Keratinocyte (primary cell): ENCODE results near the gene SPATA31C1.

Experiments used
- EZH2 ChIP-seq: IDR thresholded peaks from one replicate; pipeline ENCODE4 v1.6.1; 2012; ENCODE audit warnings: inconsistent platforms, mild to moderate bottlenecking, low read length, moderate library complexity
- TF ChIP-seq, protein P1 (sequence below), 3 experiments: IDR thresholded peaks in 1 of 3; conservative IDR thresholded peaks in 1 of 3; optimal IDR thresholded peaks in 1 of 3; 2 replicates in 2 of 3; 3 replicates in 1 of 3; pipeline versions ENCODE3 to v1.5.1; 2011; ENCODE audit warnings: low read length in 3 of 3, mild to moderate bottlenecking in 3 of 3, moderate library complexity in 2 of 3, control low read depth in 1 of 3, inconsistent platforms in 1 of 3; ENCODE audit not compliant: insufficient read depth in 2 of 3; ENCODE audit errors: extremely low read depth in 1 of 3

GRCh38 chr9:87880683-87881082, 37.1 kb upstream of the SPATA31C1 start:
- TF ChIP-seq EZH2 = no peak
- TF ChIP-seq, protein P1, sequence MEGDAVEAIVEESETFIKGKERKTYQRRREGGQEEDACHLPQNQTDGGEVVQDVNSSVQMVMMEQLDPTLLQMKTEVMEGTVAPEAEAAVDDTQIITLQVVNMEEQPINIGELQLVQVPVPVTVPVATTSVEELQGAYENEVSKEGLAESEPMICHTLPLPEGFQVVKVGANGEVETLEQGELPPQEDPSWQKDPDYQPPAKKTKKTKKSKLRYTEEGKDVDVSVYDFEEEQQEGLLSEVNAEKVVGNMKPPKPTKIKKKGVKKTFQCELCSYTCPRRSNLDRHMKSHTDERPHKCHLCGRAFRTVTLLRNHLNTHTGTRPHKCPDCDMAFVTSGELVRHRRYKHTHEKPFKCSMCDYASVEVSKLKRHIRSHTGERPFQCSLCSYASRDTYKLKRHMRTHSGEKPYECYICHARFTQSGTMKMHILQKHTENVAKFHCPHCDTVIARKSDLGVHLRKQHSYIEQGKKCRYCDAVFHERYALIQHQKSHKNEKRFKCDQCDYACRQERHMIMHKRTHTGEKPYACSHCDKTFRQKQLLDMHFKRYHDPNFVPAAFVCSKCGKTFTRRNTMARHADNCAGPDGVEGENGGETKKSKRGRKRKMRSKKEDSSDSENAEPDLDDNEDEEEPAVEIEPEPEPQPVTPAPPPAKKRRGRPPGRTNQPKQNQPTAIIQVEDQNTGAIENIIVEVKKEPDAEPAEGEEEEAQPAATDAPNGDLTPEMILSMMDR (optimal IDR thresholded peaks at IDR 0.05 in 1 of 3, IDR thresholded peaks at IDR 0.05 in 1 of 3, conservative IDR thresholded peaks at IDR 0.05 in 1 of 3; ENCODE audit: extremely low read depth in 1 of 3, insufficient read depth in 2 of 3, low read length in 3 of 3) = no peak
